PC-9 (cell line): ENCODE measurements around the gene PJVK.

Source experiments
- CTCF ChIP-seq: fragments of 200-600 bp; sonication (generic); conservative IDR thresholded peaks from 2 replicates; pipeline ENCODE4 v1.6.1; 2017; ENCODE audit warnings: mixed run types, antibody characterized with exemption, mild to moderate bottlenecking, moderate library complexity
- EZH2 ChIP-seq: fragments of 200-600 bp; sonication (generic); IDR thresholded peaks from 2 replicates; pipeline ENCODE4 v1.8.0; 2017; ENCODE audit warnings: antibody characterized with exemption, low read depth

- TF ChIP-seq CTCF (no peak), EZH2 (no peak)
Measured at GRCh38 chr2:178428396-178428806, 22.8 kb upstream of the PJVK start.
